ENCODE results near the gene ZDHHC20. TPM values are rescaled to one million over a fixed set of nuclear protein-coding genes. Genes with fewer than 3 reads are reported as not detected.

The ZDHHC20 gene
- total RNA-seq, 4 donors from 2014 or later, result 50.8 to 132 (median 67.1) TPM

DNA sequence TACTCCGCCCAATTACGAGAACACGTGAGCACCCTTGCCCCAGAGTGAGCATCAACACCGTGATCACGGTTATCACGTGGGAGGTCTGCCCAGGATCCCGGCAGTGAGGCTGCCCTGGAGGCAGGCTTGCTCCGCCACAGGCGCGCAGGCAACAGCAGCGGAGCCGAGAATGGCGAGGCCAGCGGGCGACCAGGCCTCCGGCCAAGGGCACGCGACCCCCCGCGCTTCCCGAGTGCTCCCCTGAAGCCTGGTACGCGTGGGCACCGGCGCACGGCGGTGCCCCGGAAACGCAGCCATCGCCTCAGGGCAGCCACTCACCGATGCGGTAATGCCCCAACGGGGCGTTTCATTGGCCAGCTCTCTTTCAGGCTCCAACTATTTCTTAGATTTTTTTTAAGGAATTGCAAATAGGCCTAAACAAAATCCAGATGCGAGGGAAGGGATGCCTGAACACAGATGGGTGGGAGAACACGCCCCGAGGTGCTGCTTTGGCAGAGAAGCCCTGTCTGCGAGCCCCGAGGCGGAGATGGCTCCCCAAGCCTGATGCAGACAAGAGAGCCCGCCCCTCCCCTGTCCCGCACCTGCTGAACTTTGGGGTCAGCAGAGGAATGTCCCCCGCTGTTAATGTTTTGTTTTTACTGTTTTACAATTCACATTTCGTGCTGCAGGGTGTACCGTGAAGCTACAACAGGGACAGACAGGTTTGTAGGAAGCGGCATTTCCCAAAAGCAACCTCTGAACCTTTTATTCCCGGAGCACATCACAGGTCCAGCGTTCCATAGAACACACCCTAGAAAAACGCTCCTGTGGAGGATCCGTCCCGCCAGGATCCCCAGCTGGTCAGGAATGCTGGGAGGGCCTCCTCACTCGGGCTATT, 132.7 kb downstream of the ZDHHC20 start:
- Histone ChIP-seq H3K4me1 (no peaks in the 10 kb centered on the region), H3K27me3 (no peaks in the 10 kb centered on the region), H3K27ac (peak overlapping the region in 1 of 4 donors; percentile 57), H3K36me3 (no peaks in the 10 kb centered on the region), H3K9me3 (no peaks in the 10 kb centered on the region), H3K4me3 (peak overlapping the region; percentile 14 to 58 (median 48))
- TF ChIP-seq POLR2A (IDR thresholded peaks at IDR 0.05), result no peak
- TF ChIP-seq, protein P1, sequence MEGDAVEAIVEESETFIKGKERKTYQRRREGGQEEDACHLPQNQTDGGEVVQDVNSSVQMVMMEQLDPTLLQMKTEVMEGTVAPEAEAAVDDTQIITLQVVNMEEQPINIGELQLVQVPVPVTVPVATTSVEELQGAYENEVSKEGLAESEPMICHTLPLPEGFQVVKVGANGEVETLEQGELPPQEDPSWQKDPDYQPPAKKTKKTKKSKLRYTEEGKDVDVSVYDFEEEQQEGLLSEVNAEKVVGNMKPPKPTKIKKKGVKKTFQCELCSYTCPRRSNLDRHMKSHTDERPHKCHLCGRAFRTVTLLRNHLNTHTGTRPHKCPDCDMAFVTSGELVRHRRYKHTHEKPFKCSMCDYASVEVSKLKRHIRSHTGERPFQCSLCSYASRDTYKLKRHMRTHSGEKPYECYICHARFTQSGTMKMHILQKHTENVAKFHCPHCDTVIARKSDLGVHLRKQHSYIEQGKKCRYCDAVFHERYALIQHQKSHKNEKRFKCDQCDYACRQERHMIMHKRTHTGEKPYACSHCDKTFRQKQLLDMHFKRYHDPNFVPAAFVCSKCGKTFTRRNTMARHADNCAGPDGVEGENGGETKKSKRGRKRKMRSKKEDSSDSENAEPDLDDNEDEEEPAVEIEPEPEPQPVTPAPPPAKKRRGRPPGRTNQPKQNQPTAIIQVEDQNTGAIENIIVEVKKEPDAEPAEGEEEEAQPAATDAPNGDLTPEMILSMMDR (IDR thresholded peaks at IDR 0.05), result no peak
- DNase-seq, result peak in 2 of 3 donors; percentile 36 to 57

DNA sequence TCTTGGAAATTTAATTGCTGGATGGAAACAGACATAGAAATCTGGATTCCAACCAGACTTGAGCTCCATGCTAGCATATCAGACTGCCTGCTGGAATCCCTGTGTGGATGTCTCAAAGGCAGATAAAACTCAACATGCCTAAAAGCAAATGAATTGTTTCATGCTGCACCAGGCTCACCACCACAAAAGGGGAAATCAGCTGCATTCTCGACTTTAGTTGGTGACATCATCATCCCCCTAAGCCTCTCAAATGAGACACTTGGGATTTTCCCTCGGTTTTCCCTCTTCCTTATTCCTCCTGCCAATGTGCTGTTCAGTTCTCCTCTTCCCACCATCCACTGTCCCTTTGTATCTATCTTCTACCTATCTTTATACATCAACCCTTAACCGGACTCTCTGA, 134.3 kb downstream of the ZDHHC20 start:
- Histone ChIP-seq H3K27ac (no peak overlapping the region), H3K9me3 (no peaks in the 10 kb centered on the region), H3K36me3 (no peaks in the 10 kb centered on the region), H3K4me1 (no peaks in the 10 kb centered on the region), H3K27me3 (no peaks in the 10 kb centered on the region), H3K4me3 (no peak overlapping the region)
- TF ChIP-seq POLR2A (IDR thresholded peaks at IDR 0.05), result no peak
- TF ChIP-seq, protein P1 (IDR thresholded peaks at IDR 0.05), result no peak
- DNase-seq, result no peak

DNA sequence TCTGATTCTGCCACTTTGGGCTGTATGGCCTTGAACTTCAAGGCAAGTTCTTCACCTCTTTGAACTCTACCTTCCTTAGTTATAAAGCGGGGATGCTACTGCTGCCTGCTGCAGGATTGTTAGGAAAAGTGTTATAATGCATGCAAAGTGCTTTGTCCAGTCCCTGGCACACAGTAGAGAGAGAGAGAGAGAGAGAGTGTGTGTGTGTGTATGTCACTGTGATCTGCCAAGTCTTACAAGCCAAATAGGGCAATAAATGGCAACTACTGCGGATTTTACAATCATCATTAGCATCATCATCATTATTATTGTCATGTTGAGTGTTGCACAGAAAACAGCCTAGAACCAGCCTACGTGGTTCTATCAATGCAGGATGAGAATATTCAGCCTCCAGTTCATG, 136.1 kb downstream of the ZDHHC20 start:
- H3K27ac ChIP-seq, result no peak overlapping the region
- TF ChIP-seq, protein P1 (IDR thresholded peaks at IDR 0.05), result no peak
- TF ChIP-seq POLR2A (IDR thresholded peaks at IDR 0.05), result no peak
- H3K4me3 ChIP-seq, result no peak overlapping the region
- H3K27me3 ChIP-seq, result no peaks in the 10 kb centered on the region
- no peaks in the 10 kb centered on the region for H3K9me3 ChIP-seq
- no peaks in the 10 kb centered on the region for H3K36me3 ChIP-seq
- no peak for DNase-seq
- H3K4me1 ChIP-seq, result no peaks in the 10 kb centered on the region

Small RNA genes within 50 kb of the gene (small RNA-seq; reads per million reads assigned to genes)
- gene RNA5SP25, result 0 reads per million in 2 donors

Other genes with a start within 250 kb of the ZDHHC20 start
- gene MICU2, start 144.9 kb upstream of the ZDHHC20 start, total RNA-seq, result 100 to 1,000 TPM in 1 of 4 donors, 10 to 100 TPM in 3; 78.9 to 101 (median 87.4) TPM
- gene FGF9, start 211.8 kb upstream of the ZDHHC20 start, total RNA-seq, result 1 to 10 TPM in 3 of 4 donors, not detected in 1; 1.8 to 3.8 (median 2.3) TPM

Data from Peyer's patch (tissue), 4 donors.